MM.1S (cell line): Measurements from ENCODE around the gene CTNND1.

Experiments
- EZH2phosphoT487 ChIP-seq: fragments of 300-600 bp; sonication (generic); IDR thresholded peaks from 2 replicates; pipeline ENCODE4 v1.6.1; 2018; ENCODE audit warnings: antibody characterized with exemption, low read length
- TF ChIP-seq, protein P1 (sequence below): fragments of 300-600 bp; sonication (generic); IDR thresholded peaks from 2 replicates; pipeline ENCODE4 v1.5.1; 2016; ENCODE audit warnings: antibody characterized with exemption, low read length, mixed read lengths

DNA sequence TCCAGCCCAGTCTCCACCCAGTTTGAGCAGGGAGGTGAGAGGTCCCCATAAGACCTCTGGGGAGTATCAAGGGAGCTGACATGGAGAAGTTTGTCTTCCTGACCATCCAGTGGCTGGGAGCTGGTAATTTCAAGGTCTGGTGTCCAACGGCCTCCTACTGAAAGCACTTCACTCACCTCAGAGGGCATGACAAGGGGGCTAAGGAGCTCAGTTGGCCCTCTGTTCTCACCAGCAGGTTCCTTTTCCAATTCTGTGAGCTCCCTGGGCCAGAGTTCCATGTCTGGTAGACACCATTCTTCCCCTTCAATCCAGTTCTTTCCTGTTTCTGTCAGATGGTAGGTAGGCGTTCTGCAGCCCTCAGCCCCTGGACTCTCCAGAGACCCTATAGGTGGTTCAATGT lies 17.2 kb upstream of the CTNND1 start:
- TF ChIP-seq, protein P1, sequence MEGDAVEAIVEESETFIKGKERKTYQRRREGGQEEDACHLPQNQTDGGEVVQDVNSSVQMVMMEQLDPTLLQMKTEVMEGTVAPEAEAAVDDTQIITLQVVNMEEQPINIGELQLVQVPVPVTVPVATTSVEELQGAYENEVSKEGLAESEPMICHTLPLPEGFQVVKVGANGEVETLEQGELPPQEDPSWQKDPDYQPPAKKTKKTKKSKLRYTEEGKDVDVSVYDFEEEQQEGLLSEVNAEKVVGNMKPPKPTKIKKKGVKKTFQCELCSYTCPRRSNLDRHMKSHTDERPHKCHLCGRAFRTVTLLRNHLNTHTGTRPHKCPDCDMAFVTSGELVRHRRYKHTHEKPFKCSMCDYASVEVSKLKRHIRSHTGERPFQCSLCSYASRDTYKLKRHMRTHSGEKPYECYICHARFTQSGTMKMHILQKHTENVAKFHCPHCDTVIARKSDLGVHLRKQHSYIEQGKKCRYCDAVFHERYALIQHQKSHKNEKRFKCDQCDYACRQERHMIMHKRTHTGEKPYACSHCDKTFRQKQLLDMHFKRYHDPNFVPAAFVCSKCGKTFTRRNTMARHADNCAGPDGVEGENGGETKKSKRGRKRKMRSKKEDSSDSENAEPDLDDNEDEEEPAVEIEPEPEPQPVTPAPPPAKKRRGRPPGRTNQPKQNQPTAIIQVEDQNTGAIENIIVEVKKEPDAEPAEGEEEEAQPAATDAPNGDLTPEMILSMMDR, result no peak
- TF ChIP-seq EZH2phosphoT487, result no peak
